ENCODE data around the gene PRKX.

- TF ChIP-seq POLR2A (IDR thresholded peaks at IDR 0.05; ENCODE audit: low read depth, low read length) (no peak), TAF1 (IDR thresholded peaks at IDR 0.05; ENCODE audit: borderline replicate concordance, low read depth, low read length) (no peak)
Observed at GRCh38 chrX:3598046-3598605, 115.3 kb downstream of the PRKX start.

Measured in GM12892 (cell line).